Left ventricle myocardium superior (tissue), 1 donor: ENCODE results near the gene NADK2. TPM values are rescaled to one million over a fixed set of nuclear protein-coding genes. Genes with fewer than 3 reads are reported as not detected.

Experiments
- ATAC-seq: fragments of 200-7000 bp; cut with Tn5 transposase; one replicate; pipeline ENCODE4 v1.9.1; 2020; ENCODE audit warnings: mild to moderate bottlenecking, moderate library complexity
- DNase-seq: peaks from one replicate; pipeline ENCODE4 v3.0.0-alpha.2; 2020
- intact Hi-C: fragments of 100-400 bp; cut with micrococcal nuclease; formaldehyde crosslinking; loops from one replicate; pipeline ENCODE4 v1.11.0; 2022
- total RNA-seq: library from RNA; stranded (reverse); fragmentation: NEBNext Ultra II Directional; extraction: Animal tissue kit (Norgen Biotek cat#: 25700); gene quantifications from one replicate; pipeline ENCODE4 v1.2.1, GENCODE V29; 2021
- donor health status: DM: no; HTN: yes; CAD: no; lungs with severe emphysema.

NADK2 gene
- total RNA-seq, 1 donor from 2014 or later: 41.3 TPM

- intact Hi-C loops: no loop called here
- ATAC-seq (peak; percentile 91), DNase-seq (no peak)
These were observed 11.1 kb upstream of the NADK2 start for GRCh38 chr5:36252722-36253365.

GRCh38 chr5:36251218-36251617 lies 9.5 kb upstream of the NADK2 start:
- intact Hi-C loops: no loop called here
- ATAC-seq: no peak

GRCh38 chr5:36250427-36250826 lies 8.7 kb upstream of the NADK2 start:
- intact Hi-C loops: no loop called here
- DNase-seq (no peak), ATAC-seq (no peak)

More at GRCh38 chr5:36251218-36251617, 9.5 kb upstream of the NADK2 start:
- DNase-seq: no peak

DNA sequence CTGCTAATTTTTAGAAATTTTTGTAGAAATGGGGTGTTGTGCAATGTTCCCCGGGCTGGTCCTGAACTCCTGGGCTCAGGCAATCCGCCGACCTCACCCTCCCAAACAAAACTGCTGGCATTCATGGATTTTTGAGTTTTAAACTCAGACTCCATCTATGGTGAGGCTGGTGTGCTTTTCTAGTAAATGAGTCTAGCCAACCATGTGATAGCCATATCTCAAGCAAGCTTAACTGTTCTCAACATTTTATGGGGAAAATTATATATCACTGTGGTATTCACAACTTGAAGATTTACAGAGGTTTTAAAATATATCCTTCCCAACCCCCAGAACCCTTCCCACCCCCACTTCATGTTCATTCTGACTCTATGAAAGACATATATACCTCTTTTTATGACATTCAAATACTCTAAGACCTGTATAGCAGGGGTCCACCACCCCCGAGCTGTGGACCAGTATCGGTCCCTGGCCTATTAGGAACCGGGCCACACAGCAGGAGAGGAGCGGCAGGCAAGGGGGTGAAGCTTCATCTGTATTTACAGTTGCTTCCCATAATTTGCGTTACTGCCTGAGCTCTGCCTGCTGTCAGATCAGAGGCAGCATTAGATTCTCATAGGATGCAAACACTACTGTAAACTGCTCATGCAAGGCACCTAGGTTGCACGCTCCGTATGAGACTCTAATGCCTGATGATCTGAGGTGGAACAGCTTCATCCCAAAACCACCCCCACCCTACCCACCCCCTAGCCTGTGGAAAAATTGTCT lies 4.5 kb upstream of the NADK2 start:
- ATAC-seq: no peak
- intact Hi-C loops: no loop called here
- no peak for DNase-seq

- intact Hi-C loops: no loop called here
- DNase-seq (no peak), ATAC-seq (no peak)
These were observed 2.4 kb upstream of the NADK2 start for GRCh38 chr5:36244076-36244475.

GRCh38 chr5:36243653-36244052 lies 1.9 kb upstream of the NADK2 start:
- intact Hi-C loops: no loop called here
- ATAC-seq (no peak), DNase-seq (no peak)

- no peak for DNase-seq
- ATAC-seq: no peak
- intact Hi-C loops: no loop called here
These were observed 1.1 kb upstream of the NADK2 start for GRCh38 chr5:36242534-36243485.

- intact Hi-C loops: no loop called here
- DNase-seq (peak; percentile 73), ATAC-seq (peak; percentile 56)
These were observed 720 bp downstream of the NADK2 start for GRCh38 chr5:36240779-36241630.

GRCh38 chr5:36239370-36240293 lies 2.1 kb downstream of the NADK2 start:
- DNase-seq (no peak), ATAC-seq (no peak)
- intact Hi-C loops: no loop called here

DNA sequence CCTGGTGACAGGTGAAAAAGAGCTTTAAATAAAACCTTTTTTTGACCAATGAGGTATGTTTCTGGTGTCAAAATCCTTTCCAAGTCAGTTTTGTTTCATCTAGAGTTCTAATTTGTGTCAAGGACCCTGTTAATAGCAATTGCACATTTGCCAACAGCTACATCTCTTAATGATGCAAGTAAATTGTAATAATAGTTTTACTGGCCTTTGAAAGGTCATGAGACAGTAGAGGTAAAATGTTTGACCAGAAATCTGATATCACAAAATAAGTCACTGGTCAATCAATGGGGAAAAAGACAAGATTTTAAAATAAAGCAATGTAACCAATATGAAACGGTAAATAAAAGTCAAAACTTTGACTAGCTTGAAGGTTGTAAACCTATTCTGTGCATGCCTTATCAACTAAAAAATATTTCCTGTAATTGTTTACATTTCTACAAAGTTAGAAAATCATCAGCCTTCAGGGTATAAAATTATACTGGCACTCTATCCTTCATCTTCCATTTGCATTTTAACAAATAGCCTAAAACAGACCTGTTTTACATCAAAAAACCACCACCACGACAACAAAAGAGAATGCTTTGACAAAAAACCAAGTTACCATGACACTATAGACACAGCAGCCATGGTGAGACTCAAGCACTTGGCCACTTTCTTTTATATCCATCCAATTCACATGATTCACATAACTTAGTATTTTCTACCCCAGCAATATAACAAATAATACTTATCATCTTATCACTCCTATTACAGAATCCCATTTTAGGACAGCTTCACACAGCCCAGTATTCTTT lies 3.0 kb downstream of the NADK2 start:
- intact Hi-C loops: no loop called here
- DNase-seq (no peak), ATAC-seq (no peak)

GRCh38 chr5:36237751-36238150 lies 4.0 kb downstream of the NADK2 start:
- DNase-seq (no peak), ATAC-seq (no peak)
- intact Hi-C loops: no loop called here

- ATAC-seq (no peak), DNase-seq (no peak)
- intact Hi-C loops: no loop called here
These were observed 4.9 kb downstream of the NADK2 start for GRCh38 chr5:36236801-36237200.

GRCh38 chr5:36232533-36232932 lies 9.2 kb downstream of the NADK2 start:
- DNase-seq (no peak), ATAC-seq (no peak)
- intact Hi-C loops: no loop called here

- ATAC-seq (peak; percentile 28), DNase-seq (no peak)
- intact Hi-C loops: no loop called here
These were observed 11.5 kb downstream of the NADK2 start for GRCh38 chr5:36230151-36230790.

- intact Hi-C loops: no loop called here
- DNase-seq (no peak), ATAC-seq (no peak)
These were observed 13.2 kb downstream of the NADK2 start for GRCh38 chr5:36228505-36228904.

- intact Hi-C loops: no loop called here
These were observed 14.7 kb downstream of the NADK2 start for GRCh38 chr5:36227046-36227445.

DNA sequence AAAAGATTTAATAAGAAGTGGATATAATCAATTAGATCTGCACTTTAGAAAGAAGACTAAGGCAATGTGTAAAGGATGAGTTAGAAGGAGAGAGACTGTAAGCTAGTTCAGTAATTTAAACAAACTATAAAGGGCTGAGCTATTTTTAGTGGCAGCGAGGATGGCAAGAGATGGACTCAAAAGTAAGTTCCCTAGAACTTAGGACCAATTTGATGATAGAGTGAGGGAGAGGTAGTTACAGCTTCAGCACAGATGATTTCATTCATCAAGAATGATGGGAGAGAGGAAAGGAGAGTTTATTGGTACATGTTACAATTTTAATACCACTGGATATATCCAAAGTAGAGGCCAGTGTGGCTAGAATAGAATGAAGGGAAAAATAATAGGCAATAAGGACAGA lies 19.1 kb downstream of the NADK2 start:
- intact Hi-C loops: no loop called here
- no peak for ATAC-seq
- DNase-seq: no peak

More at GRCh38 chr5:36227046-36227445, 14.7 kb downstream of the NADK2 start:
- DNase-seq (no peak), ATAC-seq (no peak)
